Lower leg skin (tissue), 3 donors: ENCODE data around the gene VPS4B.

Experiments
- CTCF ChIP-seq, 3 donors: fragments of 450-650 bp; IDR thresholded peaks; one replicate each; pipeline ENCODE4 v1.5.1; 2016; ENCODE audit warnings: antibody characterized with exemption in 3 of 3, mild to moderate bottlenecking in 3 of 3, moderate library complexity in 2 of 3
- POLR2A ChIP-seq, 2 donors: fragments of 450-650 bp; IDR thresholded peaks; one replicate each; pipeline ENCODE4 v1.6.1; 2016 to 2017; ENCODE audit warnings: antibody characterized with exemption in 2 of 2, mild to moderate bottlenecking in 1 of 2, moderate library complexity in 1 of 2

GRCh38 chr18:63444580-63444979 lies 22.3 kb upstream of the VPS4B start:
- TF ChIP-seq CTCF (IDR thresholded peaks at IDR 0.05) (no peak), POLR2A (IDR thresholded peaks at IDR 0.05) (no peak)
